ENCODE results near the gene ARHGAP30. TPM values are rescaled to one million over a fixed set of nuclear protein-coding genes. Genes with fewer than 3 reads are reported as not detected.

The ARHGAP30 gene
- total RNA-seq, 1 donor from 2014 or later: 0.42 TPM

- no peak for DNase-seq (ENCODE audit: low read depth)
- Histone ChIP-seq H3K4me3 (ENCODE audit: low read depth, low read length) (no peak overlapping the region), H3K36me3 (ENCODE audit: control insufficient read depth, insufficient read depth, low read length) (no peaks in the 10 kb centered on the region), H3K27me3 (ENCODE audit: control insufficient read depth, insufficient read depth, low read length) (no peaks in the 10 kb centered on the region)
- TF ChIP-seq, protein P1, sequence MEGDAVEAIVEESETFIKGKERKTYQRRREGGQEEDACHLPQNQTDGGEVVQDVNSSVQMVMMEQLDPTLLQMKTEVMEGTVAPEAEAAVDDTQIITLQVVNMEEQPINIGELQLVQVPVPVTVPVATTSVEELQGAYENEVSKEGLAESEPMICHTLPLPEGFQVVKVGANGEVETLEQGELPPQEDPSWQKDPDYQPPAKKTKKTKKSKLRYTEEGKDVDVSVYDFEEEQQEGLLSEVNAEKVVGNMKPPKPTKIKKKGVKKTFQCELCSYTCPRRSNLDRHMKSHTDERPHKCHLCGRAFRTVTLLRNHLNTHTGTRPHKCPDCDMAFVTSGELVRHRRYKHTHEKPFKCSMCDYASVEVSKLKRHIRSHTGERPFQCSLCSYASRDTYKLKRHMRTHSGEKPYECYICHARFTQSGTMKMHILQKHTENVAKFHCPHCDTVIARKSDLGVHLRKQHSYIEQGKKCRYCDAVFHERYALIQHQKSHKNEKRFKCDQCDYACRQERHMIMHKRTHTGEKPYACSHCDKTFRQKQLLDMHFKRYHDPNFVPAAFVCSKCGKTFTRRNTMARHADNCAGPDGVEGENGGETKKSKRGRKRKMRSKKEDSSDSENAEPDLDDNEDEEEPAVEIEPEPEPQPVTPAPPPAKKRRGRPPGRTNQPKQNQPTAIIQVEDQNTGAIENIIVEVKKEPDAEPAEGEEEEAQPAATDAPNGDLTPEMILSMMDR (IDR thresholded peaks at IDR 0.05; ENCODE audit: insufficient read depth, low read length, poor library complexity, severe bottlenecking): no peak
Measured at GRCh38 chr1:161072751-161073449, 3.2 kb upstream of the ARHGAP30 start.

- TF ChIP-seq, protein P1 (IDR thresholded peaks at IDR 0.05; ENCODE audit: insufficient read depth, low read length, poor library complexity, severe bottlenecking): peak; percentile 40
- Histone ChIP-seq H3K4me3 (ENCODE audit: low read depth, low read length) (no peak overlapping the region), H3K27me3 (ENCODE audit: control insufficient read depth, insufficient read depth, low read length) (no peaks in the 10 kb centered on the region), H3K36me3 (ENCODE audit: control insufficient read depth, insufficient read depth, low read length) (no peaks in the 10 kb centered on the region)
- DNase-seq (ENCODE audit: low read depth): no peak
Measured at GRCh38 chr1:161071886-161072371, 2.2 kb upstream of the ARHGAP30 start.

DNA sequence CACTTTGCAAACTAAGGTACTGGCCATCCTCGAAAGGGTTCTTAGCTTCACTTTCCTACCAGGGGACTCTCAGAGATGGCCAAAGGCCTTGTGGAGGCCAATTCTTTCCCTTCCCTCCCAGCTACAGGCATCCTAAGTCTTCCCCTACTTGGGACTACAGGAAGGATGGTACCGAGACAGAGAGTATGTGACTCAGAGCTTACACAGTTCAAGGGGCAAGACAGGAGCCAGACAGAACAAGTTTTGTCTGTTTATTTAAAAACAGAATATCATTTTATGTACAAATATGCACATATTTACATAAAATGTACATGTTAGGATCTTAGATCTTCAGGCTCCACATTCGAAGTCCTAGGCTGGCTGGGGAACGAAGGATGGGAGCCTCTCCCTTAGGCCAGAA lies 1.1 kb upstream of the ARHGAP30 start:
- no peaks in the 10 kb centered on the region for H3K27me3 ChIP-seq (ENCODE audit: control insufficient read depth, insufficient read depth, low read length)
- no peak overlapping the region for H3K4me3 ChIP-seq (ENCODE audit: low read depth, low read length)
- DNase-seq (ENCODE audit: low read depth): no peak
- TF ChIP-seq, protein P1 (IDR thresholded peaks at IDR 0.05; ENCODE audit: insufficient read depth, low read length, poor library complexity, severe bottlenecking): no peak
- H3K36me3 ChIP-seq (ENCODE audit: control insufficient read depth, insufficient read depth, low read length): no peaks in the 10 kb centered on the region

DNA sequence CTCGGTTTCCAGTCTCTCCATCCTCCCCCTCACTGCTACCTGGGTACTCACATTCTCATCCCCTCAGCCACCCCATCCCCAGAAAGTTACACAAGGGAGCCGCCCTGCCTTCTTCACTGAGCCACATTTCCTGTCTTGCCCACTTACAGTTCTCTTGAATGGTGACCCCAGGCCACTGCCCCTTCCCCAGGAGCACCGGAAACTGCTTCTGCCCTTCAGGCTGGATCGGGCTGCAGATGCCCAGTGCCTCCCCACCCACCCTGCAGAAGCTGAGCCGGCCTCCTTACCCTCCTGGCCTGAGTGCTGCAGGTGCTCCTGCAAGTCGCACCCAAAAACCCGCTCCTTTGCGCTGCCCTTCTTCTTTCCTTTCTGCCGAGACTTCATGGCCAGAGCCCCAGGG lies 450 bp downstream of the ARHGAP30 start:
- TF ChIP-seq, protein P1 (IDR thresholded peaks at IDR 0.05; ENCODE audit: insufficient read depth, low read length, poor library complexity, severe bottlenecking): no peak

GRCh38 chr1:161068306-161069234 lies 1.1 kb downstream of the ARHGAP30 start:
- Histone ChIP-seq H3K27me3 (ENCODE audit: control insufficient read depth, insufficient read depth, low read length) (no peaks in the 10 kb centered on the region), H3K36me3 (ENCODE audit: control insufficient read depth, insufficient read depth, low read length) (no peaks in the 10 kb centered on the region), H3K4me3 (ENCODE audit: low read depth, low read length) (no peak overlapping the region)
- DNase-seq (ENCODE audit: low read depth): no peak
- TF ChIP-seq, protein P1 (IDR thresholded peaks at IDR 0.05; ENCODE audit: insufficient read depth, low read length, poor library complexity, severe bottlenecking): no peak

More for the DNA sequence above, 450 bp downstream of the ARHGAP30 start:
- Histone ChIP-seq H3K36me3 (ENCODE audit: control insufficient read depth, insufficient read depth, low read length) (no peaks in the 10 kb centered on the region), H3K27me3 (ENCODE audit: control insufficient read depth, insufficient read depth, low read length) (no peaks in the 10 kb centered on the region), H3K4me3 (ENCODE audit: low read depth, low read length) (no peak overlapping the region)
- DNase-seq (ENCODE audit: low read depth): no peak

Measured in kidney epithelial cell (primary cell).